Neural cell (in vitro differentiated cells): ENCODE results near the gene NDUFS7.

Experiments used
- EP300 ChIP-seq: fragments of 450-650 bp; conservative IDR thresholded peaks from 2 replicates; pipeline ENCODE4 v1.6.1; 2014; ENCODE audit warnings: antibody characterized with exemption, mild to moderate bottlenecking, moderate library complexity; ENCODE audit not compliant: poor library complexity, severe bottlenecking
- TAF1 ChIP-seq: IDR thresholded peaks from 2 replicates; pipeline ENCODE4 v1.6.1; 2012; ENCODE audit warnings: low read depth
- TF ChIP-seq, protein P1 (sequence below): fragments of 450-650 bp; IDR thresholded peaks from 2 replicates; pipeline ENCODE4 v1.5.1; 2014; ENCODE audit warnings: antibody characterized with exemption, mild to moderate bottlenecking, moderate library complexity; ENCODE audit not compliant: poor library complexity, severe bottlenecking

GRCh38 chr19:1355568-1356507 is 27.9 kb upstream of the NDUFS7 start:
- TF ChIP-seq TAF1, result no peak
- no peak for TF ChIP-seq EP300
- TF ChIP-seq, protein P1, sequence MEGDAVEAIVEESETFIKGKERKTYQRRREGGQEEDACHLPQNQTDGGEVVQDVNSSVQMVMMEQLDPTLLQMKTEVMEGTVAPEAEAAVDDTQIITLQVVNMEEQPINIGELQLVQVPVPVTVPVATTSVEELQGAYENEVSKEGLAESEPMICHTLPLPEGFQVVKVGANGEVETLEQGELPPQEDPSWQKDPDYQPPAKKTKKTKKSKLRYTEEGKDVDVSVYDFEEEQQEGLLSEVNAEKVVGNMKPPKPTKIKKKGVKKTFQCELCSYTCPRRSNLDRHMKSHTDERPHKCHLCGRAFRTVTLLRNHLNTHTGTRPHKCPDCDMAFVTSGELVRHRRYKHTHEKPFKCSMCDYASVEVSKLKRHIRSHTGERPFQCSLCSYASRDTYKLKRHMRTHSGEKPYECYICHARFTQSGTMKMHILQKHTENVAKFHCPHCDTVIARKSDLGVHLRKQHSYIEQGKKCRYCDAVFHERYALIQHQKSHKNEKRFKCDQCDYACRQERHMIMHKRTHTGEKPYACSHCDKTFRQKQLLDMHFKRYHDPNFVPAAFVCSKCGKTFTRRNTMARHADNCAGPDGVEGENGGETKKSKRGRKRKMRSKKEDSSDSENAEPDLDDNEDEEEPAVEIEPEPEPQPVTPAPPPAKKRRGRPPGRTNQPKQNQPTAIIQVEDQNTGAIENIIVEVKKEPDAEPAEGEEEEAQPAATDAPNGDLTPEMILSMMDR, result no peak
